ENCODE measurements around the gene PAK4.

Gene PAK4

DNA sequence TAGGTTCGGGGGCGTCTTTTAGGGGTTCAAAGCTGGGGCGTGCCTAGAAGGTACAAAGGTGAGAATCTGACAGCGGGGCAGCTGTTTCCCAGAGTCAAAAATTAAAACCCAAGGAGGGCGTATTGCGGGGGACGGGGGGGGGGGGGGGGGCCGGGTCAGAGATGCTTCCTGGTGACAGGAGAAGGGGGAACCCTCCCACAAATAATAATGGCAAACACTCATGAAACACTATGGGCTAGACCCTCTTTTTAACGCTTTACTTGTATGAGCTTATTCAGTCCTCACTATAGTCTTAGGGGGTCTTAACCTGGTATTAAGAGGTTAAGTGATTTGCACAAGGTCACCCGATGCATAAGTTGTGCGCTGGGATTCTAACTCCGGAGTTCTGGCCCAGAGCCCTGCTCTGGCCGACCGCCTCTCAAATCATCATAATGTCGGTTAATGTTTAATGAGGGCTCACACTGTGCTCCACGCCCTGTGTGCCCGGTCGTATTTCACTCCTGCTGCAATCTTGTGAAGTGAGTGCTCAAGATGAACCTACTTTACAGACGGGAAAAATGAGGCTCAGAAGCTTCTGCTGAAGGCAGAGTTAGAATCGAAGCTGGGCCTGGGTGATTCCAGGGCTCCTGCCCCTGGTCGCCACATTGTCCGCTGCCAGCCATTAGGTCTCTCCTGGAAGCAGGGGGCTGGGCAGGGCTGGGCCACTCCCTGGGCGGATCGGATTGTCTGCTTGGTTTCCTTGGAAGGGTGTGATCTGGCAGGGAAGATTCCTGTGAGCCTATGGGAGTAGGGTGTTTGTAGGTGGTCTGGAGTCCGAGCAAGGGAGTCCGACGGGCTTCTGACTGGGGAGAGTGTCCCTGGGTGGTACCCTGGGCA is 964 bp downstream of the PAK4 start:
- intact Hi-C loops (cut with DNase I) = no loop called here
- DNase-seq = peak in 1 of 10 donors; percentile 74

DNA sequence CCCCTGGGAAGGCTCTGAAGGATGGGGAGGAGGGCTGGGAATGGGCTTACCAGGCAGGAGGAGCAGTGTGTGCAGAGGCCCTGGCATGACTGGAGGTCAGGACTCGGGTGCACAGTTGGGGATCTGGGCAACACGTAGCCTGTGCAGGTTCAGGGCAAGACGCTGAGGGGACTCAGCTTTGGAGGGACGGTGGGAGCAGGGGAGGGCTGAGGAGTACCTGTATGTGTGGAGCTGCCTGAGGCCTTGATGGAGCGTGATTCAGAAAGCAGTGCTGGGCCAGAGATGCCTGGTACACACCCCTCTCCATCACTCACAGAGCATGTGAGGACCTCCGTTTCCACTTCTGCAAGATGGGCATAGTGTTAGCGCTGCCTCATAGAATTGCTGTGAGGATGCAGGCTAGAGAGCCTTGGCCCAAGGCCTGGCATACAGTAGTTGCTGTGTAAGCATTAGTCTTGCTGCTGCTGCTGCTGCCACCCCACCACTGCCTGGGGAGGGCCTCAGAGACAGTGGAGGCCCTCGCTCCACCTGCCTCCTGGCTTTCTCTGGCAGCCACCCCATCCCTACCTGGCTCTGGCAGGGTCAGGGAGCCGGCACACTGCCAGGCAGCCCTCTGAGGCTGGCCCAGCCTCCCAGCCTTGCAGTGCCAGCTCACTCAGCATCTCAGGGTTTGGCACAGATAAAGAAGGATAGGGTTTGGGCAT is 2.4 kb downstream of the PAK4 start:
- intact Hi-C loops (cut with DNase I) = no loop called here
- peak in 1 of 10 donors; percentile 89 for DNase-seq

DNA sequence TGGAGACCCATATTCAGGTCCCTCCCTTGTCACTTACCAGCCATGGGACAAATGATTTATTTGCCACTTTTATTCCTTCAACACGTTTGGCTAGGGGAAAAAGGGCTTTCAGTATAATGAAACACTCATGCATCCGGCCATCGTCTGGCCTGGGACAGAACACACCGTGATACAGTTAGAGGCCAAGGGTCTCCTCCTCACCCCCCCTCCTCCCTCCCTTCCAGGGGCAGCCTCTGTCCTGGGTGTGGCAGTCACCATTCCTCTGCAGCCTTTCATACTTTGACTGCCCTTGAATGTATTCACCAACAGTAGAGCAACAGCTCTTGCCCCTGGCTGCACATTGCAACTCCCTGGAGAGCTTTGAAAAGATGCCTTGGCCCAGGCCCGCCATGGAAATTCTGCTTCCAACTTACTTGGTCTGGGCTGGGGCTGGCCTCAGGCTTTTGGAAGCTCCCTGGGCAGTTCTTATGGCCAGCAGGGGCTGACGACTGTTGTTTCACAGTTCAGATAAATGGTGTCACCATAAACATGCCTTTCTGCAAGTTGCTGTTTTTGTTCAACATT is 3.0 kb downstream of the PAK4 start:
- DNase-seq = no peak
- intact Hi-C loops (cut with DNase I) = no loop called here

DNA sequence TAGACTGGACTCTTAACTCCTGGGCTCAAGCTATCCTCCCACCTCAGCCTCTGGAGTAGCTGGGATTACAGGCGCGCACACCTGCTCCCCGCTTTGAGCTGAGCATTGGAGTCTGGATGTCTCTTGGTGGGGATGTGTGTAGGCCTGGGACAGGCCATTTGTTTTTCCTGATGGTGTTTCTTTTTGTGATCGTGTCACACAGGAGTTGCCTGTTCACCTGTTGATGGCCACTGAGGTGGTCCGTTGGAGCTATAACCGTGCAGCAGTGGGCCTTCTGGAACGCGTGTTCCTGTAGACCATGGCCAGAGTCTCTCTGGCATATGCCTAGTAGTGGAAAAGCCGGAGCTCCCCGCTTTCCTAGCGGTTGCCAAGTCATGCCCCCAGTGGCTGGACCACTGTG is 3.5 kb downstream of the PAK4 start:
- no peak for DNase-seq
- intact Hi-C loops (cut with DNase I) = no loop called here

DNA sequence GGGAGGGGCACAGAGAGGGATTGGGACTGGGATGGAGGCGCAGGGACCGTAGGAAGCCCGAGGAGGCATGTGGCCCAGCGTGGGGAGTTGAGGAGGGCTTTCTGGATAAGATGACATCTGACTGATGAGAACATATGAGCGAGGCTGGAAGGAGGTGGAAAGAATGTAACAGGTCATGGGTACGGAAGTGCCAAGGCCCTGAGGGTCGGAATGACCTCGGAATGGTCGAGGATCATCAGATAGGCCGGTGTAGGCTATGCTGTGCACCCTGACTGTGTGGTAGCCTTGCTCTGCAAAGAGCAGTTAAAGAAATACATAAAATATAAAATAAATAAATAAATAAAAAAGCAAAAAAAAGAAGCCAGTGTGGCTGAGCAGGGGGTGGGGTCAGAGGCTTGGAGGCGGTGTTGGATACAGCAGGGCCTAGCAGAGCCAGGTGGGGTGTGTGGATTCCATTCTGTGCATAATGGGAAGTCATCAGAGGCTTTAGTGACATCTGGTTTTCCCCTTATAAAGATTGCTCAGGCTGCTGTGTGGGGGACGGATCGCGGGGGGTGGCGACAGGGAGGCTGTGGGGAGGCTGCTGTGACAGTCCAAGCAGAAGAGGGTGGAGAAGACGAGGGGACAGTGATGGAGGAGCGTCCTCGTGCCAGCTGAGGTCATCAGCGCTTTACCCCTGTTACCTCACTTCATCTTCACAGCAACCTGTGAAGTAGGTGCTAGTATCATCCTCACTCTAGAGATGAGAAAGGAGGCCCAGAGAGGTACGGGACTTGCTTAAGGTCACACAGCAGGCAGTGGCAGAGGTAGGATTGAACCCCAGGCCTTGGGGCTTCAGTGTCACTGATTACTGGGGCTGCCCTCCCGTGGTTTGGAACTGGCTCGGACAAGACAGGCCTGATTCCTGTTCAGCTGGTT is 5.0 kb downstream of the PAK4 start:
- intact Hi-C loops (cut with DNase I) = no loop called here
- no peak for DNase-seq

DNA sequence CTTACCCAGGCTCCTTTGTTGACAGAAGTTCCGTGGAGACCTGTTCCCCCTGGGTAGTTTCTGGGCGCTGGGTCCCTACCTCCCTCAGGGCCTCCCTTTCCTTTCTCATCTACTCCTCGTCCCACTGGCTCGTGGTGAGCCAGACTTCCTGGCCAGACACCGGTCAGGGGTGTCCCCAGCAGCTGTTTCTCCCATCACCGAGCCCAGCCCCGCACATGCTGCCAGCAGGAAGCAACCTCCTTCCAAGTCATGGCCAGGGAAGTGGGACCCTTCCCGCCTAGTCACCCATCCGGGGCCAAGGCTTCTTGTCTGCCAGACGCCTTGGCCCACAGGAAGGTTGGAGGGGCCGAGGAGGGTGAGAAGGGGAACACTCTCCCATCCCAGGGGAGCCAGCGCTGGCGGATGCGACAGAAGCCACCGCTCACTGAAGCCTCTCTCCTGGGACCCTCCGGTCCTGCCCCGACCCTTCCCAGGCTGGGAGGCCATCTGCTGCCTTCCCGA is 5.7 kb downstream of the PAK4 start:
- DNase-seq = peak in 2 of 10 donors; percentile 20 to 80
- intact Hi-C loops (cut with DNase I) = no loop called here

DNA sequence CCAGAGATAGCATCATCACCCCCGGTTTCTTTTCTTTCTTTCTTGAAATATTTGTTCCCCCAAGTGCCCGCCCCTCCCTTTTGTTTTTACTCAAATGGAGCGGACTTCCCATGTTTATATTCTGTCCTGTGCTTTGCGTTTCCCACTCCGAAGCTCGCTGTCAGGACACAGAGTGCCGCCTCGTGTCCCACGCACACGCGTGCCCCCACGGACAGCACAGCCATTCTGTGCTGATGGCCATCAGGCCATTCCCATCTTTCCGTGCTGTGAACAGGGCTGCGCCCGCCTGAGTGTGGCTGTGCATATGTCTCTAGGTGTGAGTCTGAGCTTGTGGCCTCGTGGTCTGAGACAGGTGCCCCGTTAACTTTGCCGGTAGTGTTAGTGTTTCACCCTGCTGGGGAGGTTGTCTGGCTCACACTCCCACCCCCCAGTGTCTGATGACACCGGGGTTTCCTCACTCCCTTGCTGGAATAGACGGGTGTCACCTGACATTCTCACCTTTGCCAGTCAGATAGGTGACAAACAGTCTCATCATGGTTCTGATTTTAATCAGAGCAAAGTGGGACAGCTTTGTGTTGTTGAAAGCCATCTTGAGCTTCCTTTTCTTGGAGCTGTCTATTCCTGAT is 6.9 kb downstream of the PAK4 start:
- intact Hi-C loops (cut with DNase I) = no loop called here
- no peak for DNase-seq

DNA sequence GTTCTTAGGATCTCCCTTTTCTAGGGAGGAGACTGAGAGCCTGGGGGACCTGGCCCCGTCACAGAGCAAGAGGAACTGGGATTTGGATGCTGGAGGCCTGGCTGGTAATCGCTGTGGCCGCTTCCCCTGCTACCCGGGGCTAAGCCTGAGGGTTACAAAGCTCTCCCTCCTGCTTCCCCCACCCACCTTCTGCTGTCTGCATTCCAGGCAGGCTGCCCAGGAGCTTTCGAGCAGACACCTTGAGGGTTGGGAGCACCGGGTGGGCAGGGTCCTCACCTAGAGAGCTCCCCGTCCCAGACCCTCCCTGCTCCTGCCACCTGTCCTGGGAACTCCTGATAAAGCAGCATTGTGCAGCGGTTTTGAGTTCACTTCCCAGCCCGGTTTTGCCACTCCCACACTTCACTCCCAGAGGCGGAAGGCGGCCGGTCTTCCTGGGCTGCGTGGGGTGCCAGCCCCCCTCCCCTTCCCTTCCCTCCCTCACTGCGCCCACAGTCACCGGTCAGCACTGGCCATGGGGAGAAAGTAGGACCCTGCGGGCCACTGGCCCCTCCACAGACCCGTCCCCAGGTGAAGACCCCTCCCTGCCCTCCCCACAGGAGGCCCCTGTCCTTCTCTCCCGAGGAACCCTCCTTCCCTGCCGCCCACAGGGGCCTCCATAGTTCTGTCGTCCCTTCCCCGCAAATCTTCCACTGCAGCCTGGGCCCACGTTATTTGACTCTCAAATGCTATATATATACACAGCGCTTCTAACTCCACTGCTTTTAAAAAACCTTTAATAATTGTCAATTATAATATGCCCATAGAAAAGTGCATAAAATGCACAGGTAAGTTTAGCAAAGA is 8.1 kb downstream of the PAK4 start:
- intact Hi-C loops (cut with DNase I) = no loop called here
- peak in 2 of 10 donors; percentile 65 to 69 for DNase-seq

DNA sequence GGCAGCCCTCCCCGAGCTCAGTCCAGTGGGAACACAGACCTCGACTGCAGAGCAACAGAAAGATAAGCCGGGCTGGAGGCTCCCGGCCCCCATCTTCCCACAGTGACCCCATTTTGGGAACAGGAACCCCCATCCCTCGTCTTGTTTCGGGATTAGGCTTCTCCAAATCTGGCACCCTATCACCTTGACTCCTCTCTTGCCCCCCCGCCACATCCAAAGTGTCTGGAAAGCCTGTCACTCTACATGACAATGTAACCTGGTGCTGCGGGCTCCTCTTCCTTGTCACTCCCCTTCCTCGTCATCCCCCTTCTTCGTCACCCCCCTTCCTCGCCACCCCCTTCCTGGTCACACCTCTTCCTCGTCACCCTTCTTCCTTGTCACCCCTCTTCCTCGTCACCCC is 10.1 kb downstream of the PAK4 start:
- DNase-seq = no peak
- intact Hi-C loops (cut with DNase I) = no loop called here

DNA sequence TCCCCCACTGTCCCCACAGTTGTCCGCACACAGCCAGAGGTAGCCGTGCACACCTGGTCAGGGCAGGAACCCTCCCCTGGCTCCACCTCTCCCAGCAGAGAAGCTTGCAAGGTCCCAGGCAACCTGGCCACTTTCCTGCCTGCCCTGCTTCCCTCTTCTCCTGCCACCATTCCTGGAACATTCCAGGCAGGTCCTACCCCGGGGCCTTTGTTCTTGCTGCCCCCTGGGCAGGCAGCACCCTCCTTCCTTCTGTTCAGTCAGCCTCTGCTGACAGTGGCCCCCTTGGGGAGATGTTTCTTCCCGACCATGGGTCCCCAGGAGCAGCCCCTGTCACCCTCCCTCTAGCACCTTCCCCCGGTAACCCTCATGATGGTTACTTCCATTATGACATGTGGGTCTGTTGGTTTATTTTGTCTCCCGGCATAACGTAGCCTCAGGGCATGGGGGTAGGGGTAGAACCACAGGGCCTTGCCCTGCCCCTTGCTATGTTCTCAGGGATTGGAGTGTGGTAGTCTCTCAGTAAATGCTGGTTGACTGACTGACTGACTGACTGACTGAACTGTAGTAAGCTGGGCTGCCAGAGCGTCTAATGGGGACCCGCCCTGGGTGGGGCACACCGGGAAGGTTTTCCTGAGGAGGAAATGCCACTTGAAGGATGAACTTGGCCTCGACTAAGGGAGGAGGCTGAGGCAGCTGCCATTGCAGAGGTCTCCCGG is 10.8 kb downstream of the PAK4 start:
- intact Hi-C loops (cut with DNase I) = no loop called here
- DNase-seq = no peak

DNA sequence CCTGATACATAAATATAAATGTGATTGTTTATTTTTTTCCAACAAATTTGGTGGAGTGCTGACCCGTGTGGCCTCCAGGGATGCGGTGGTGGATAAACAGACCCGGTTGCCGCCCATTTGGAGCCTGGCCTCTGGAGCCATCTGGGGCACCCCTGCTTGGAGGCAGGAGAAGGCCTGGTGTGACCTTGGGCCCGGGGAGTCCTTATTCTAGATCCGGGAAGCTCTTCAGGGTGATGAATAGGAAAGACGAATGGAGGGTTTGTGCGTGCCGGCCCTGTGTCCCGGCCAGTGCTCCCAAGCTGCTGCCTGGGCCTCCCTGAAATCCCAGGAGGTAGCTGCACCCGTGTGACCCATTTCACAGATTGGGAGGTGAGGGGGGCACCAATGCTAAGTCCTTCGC is 11.5 kb downstream of the PAK4 start:
- intact Hi-C loops (cut with DNase I) = no loop called here
- DNase-seq = peak in 1 of 10 donors; percentile 39

DNA sequence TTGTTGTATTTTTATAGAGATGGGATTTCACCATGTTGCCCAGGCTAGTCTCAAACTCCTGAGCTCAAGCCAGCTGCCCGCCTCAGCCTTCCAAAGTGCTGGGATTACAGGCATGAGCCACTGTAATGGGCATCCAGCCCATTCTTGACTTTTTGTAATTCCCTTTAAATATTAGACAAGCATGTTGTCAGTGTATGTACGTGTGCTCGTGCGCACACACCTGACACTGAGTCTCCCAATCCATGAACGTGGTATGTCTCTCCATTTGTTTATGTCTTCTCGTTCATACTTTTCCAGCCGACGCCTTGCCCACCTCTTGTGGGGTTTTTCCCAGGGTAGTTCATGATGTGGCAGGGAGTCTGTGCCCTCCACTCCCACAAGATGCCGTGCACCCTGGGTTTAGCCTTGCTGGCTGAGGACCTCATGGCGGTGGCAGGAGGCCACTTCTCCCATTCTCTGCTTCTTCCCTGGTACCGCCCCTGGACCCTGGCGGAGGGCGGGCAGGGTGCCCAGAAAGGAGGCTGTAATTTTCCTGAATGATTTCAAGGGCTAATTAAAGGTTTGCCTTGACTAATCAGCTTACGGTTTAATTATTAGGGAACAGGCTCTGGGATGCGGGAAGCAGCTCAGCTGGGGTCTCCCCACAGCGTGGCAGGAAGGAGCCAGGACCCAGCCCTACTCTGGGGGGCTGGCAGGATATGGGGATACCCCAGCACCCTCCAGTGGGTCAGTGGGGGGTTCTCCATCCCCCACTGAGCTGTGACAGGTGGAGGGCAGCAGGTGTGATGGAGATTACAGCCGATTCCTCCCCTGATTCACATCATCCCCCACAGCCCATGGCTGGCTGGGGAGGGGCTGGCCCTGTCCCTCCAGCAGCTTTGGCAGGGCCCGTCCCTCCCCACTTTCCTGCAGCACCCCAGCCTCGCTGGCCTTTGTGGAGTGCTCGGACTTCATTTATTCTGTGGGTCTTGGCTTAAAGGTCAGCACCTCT is 12.9 kb downstream of the PAK4 start:
- intact Hi-C loops (cut with DNase I) = no loop called here
- DNase-seq = peak in 2 of 10 donors; percentile 23 to 73

DNA sequence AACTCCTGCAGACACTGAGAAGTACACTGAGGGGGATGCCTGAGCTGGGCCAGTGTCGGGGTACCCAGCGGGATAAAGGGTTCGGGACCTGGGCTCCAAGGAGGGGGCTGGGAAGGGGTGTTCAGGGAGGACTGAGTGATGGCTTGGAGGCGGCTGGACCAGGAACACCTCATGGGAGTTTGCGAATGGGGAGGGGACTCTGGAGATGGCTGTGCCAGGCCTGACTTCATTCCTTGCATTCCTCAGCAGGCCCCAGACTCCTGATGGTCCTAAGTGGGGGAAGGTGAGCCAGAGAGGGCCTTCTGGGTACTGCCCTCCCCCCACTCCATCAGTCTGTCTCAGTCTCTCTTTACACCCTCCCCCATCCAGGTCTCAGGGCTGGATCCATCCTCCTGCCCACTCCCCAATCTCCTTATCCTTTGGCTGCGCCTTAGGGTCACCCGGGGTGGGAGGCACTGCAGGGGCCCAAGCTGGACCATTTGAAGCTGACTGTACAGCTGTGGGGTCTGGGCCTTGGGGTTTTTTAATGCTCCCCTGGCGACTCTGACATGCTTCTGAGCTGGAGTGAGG is 13.8 kb downstream of the PAK4 start:
- intact Hi-C loops (cut with DNase I) = no loop called here
- no peak for DNase-seq

DNA sequence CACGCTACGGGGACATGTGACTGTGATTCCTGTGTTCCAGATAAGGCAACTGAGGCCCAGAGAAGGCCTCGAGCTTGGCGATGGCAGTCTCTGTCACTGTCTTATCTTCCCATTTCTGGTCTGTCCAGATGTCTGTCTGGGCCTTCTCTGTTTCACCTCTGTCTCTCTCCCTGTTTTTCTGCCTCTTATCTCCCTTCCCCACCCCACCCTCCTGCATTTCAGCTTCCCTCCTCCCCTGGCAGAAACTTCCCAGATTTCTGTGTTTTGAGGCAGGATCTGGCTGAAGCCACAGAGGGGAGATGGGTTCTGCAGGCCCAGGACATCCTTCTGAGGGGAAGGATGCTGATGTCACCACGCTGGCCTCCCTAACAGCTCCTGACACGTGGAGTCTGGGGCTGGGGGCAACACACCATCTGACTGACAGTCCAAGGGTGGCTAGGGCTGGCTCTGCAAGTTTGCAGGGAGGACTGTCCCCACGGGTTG is 14.4 kb downstream of the PAK4 start:
- intact Hi-C loops (cut with DNase I) = no loop called here
- no peak for DNase-seq

DNA sequence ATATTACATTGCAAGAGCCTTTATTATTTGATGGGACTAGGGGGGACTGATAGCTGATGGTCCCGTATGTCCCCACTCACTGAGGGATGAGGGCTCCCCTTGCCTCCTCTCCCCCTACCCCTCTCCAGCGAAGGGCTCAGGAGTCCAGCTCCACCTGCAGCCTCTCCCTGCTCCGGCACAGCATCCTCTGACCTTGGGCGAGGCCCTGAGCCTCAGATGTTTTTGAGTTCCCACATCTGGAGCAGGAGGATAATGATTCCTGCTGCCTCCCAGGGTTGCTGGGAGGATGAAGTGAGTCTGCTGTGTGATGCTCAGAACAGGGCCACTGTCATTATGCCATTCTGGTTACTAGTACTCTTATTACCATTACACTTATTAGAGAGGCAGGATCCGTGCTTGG is 15.0 kb downstream of the PAK4 start:
- intact Hi-C loops (cut with DNase I) = no loop called here
- DNase-seq = no peak

DNA sequence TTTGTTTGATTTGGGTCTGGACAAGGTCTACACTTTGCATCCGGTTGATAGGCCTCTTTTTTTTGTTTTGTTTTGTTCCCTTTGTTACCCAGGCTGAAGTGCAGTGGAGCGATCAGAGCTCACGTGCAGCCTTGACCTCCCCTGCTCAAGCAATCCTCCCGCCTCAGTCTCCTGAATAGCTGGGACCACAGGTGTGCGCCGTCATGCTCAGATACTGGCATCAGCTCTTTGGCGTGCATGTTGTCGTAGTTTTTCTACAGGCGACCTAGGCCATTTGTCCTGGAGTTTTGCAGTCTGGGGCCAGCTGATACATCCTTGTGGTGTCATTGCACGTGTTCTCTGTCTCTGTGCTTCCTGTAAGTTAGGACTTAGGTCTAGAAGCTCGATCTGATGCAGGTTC is 16.3 kb downstream of the PAK4 start:
- intact Hi-C loops (cut with DNase I) = no loop called here
- peak in 1 of 10 donors; percentile 52 for DNase-seq

DNA sequence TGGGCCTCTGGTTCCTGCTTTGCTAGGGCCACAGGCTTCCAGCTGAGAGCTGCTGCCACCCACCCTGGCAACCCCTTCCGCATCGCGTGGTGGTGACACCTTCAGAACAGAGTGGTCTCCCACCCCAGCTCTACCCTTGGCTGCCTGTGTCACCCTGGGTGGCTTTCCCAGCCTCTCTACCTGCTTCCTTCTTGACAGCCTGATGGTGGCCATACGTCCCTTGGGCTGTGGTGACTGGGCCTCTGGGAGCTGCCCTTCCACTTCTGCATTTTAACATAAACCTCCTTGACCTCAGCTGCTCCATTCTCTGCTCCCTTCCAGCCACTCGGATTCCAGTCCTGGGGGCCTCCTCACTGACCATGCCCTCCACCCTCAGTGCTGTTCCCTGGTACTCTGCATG is 17.0 kb downstream of the PAK4 start:
- peak in 1 of 10 donors; percentile 39 for DNase-seq
- intact Hi-C loops (cut with DNase I) = no loop called here
